ENCODE measurements around the gene SLX4IP. TPM values are rescaled to one million over a fixed set of nuclear protein-coding genes. Genes with fewer than 3 reads are reported as not detected.

Gene SLX4IP
- total RNA-seq, 4 donors from 2014 or later, result 6.3 to 8.3 (median 7.4) TPM

DNA sequence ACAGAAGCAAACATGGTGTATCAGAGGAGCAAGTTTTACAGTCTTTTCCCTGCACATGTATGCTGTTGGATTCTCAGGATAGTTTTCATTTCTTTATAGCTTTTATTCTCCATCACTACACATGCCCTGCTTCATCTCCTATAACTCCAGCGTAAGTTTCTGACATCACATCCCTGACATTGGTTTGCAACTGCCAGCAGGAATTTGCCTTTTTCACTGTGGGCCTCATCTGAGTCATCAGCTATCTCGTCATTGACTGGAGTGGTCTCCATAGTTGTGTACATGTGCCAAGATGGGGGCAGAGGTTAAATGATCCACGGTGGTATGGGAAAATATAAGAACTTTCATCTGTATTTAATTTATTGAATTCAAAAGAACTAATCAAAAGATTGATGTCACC, 96.7 kb downstream of the SLX4IP start:
- H3K9me3 ChIP-seq, result no peaks in the 10 kb centered on the region
- DNase-seq, result no peak
- H3K4me3 ChIP-seq (replicated peaks in 1 of 3), result no peak overlapping the region
- no peak overlapping the region for H3K27ac ChIP-seq
- H3K4me1 ChIP-seq, result no peaks in the 10 kb centered on the region
- intact Hi-C loops (cut with DNase I), result no loop called here
- 91 to 92% methylated on average over 3 of the region's 3 CpGs for WGBS, 2 donors
- H3K27me3 ChIP-seq, result no peaks in the 10 kb centered on the region
- TF ChIP-seq POLR2A (IDR thresholded peaks at IDR 0.05), result no peak
- TF ChIP-seq, protein P1, sequence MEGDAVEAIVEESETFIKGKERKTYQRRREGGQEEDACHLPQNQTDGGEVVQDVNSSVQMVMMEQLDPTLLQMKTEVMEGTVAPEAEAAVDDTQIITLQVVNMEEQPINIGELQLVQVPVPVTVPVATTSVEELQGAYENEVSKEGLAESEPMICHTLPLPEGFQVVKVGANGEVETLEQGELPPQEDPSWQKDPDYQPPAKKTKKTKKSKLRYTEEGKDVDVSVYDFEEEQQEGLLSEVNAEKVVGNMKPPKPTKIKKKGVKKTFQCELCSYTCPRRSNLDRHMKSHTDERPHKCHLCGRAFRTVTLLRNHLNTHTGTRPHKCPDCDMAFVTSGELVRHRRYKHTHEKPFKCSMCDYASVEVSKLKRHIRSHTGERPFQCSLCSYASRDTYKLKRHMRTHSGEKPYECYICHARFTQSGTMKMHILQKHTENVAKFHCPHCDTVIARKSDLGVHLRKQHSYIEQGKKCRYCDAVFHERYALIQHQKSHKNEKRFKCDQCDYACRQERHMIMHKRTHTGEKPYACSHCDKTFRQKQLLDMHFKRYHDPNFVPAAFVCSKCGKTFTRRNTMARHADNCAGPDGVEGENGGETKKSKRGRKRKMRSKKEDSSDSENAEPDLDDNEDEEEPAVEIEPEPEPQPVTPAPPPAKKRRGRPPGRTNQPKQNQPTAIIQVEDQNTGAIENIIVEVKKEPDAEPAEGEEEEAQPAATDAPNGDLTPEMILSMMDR (IDR thresholded peaks at IDR 0.05), result no peak
- H3K36me3 ChIP-seq, result no peaks in the 10 kb centered on the region

- Histone ChIP-seq H3K27ac (no peak overlapping the region), H3K4me3 (replicated peaks in 1 of 3) (no peak overlapping the region)
These were observed 97.3 kb downstream of the SLX4IP start for GRCh38 chr20:10532361-10532760.

DNA sequence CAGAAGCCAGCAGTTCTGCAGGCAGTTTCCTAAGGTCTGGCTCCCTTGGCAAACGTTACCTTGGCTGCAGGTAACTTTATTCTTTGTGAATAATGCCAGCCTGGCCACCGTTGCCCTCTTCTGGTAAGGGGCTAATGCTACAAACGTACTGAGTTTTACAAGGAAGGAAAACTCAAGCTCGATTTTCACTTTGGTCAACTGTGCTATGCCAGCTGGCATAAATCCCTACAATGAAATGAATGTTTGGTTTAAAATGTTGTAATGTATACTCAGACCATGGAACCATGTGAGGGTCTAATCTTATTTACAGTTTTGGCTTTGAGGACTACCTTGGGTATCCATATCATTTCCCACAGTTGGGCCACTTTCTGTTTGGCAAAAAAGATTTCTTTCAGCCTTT, 101.4 kb downstream of the SLX4IP start:
- peaks cover 0 to 13% of the 10 kb centered on the region in 2 donors for H3K4me1 ChIP-seq
- 27 to 38% methylated on average over 4 of the region's 4 CpGs for WGBS, 2 donors
- no peaks in the 10 kb centered on the region for H3K36me3 ChIP-seq
- H3K27ac ChIP-seq, result no peak overlapping the region
- no peaks in the 10 kb centered on the region for H3K9me3 ChIP-seq
- intact Hi-C loops (cut with DNase I), result no loop called here
- peak; percentile 41 to 52 for DNase-seq
- H3K27me3 ChIP-seq, result no peaks in the 10 kb centered on the region
- no peak for TF ChIP-seq POLR2A (IDR thresholded peaks at IDR 0.05)
- TF ChIP-seq, protein P1 (IDR thresholded peaks at IDR 0.05), result peak in 3 of 6 experiments; percentile 43 to 48 (median 46)
- H3K4me3 ChIP-seq (replicated peaks in 1 of 3), result no peak overlapping the region

More at GRCh38 chr20:10532361-10532760, 97.3 kb downstream of the SLX4IP start:
- intact Hi-C loops (cut with DNase I), result no loop called here
- no peaks in the 10 kb centered on the region for H3K36me3 ChIP-seq
- no peaks in the 10 kb centered on the region for H3K9me3 ChIP-seq
- TF ChIP-seq, protein P1 (IDR thresholded peaks at IDR 0.05), result no peak
- no peak for TF ChIP-seq POLR2A (IDR thresholded peaks at IDR 0.05)
- DNase-seq, result no peak
- WGBS, 2 donors, result 89 to 92% methylated on average over 3 of the region's 3 CpGs
- H3K27me3 ChIP-seq, result no peaks in the 10 kb centered on the region
- H3K4me1 ChIP-seq, result no peaks in the 10 kb centered on the region

DNA sequence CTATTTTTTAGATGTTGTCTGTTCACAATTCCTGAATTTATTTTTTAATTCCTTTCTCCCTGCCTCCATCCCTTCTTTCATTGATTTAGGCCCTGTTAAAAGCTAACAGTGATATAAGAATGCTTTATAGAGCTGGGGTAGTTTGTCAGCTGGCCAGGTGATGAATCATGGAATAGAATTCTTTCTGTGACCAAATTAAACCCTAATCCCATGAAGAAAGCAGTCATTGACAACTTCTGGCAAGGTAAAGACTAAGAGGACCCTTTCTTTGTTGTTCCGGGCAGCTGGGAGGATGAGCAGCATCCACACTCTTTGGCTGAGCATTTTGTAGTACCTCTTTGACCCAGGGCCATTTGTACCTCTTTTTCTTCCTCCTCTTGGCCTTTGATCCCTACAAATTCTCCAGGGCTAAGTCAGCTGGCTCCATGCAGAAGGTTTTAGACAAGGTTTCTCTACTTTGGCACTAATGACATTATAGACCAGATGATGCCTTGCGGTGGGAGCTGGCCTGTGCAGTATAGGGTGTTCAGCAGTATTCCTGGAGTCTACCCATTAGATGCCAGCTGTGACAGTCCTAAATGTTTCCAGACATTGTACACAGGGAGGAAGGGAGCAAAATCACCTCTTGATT, 102.9 kb downstream of the SLX4IP start:
- intact Hi-C loops (cut with DNase I), result no loop called here
- H3K4me1 ChIP-seq, result peaks cover 0 to 16% of the 10 kb centered on the region in 2 donors
- DNase-seq, result no peak
- no peaks in the 10 kb centered on the region for H3K36me3 ChIP-seq
- 93 to 100% methylated on average over 2 of the region's 2 CpGs for WGBS, 2 donors
- TF ChIP-seq POLR2A (IDR thresholded peaks at IDR 0.05), result no peak
- TF ChIP-seq, protein P1 (IDR thresholded peaks at IDR 0.05), result no peak
- H3K27me3 ChIP-seq, result no peaks in the 10 kb centered on the region
- H3K9me3 ChIP-seq, result no peaks in the 10 kb centered on the region
- H3K4me3 ChIP-seq (replicated peaks in 1 of 3), result no peak overlapping the region
- H3K27ac ChIP-seq, result no peak overlapping the region

DNA sequence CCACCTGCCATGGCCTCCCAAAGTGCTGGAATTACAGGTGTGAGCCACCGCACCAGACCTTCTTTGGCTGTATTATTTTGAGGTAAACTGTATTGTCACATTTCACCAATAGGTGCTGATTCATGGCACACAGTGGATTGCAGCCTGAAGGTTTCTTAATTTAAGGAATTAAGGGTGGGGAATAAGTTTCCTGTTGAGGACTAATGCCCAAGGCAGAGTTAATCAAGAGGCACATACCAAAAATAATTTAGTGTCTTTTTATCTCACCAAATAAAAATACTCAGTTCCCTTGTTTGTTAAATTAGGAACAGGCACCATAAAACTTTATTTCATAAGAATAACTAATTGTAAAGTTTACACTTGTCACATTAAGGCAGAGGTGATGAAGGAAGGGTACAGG, 103.7 kb downstream of the SLX4IP start:
- 0 to 46% methylated on average over 1 of the region's 1 CpG for WGBS, 2 donors
- TF ChIP-seq, protein P1 (IDR thresholded peaks at IDR 0.05), result no peak
- no peak for TF ChIP-seq POLR2A (IDR thresholded peaks at IDR 0.05)
- Histone ChIP-seq H3K4me3 (replicated peaks in 1 of 3) (no peak overlapping the region), H3K4me1 (peaks cover 0 to 16% of the 10 kb centered on the region in 2 donors), H3K27me3 (no peaks in the 10 kb centered on the region), H3K27ac (no peak overlapping the region), H3K9me3 (no peaks in the 10 kb centered on the region), H3K36me3 (no peaks in the 10 kb centered on the region)
- DNase-seq, result no peak
- intact Hi-C loops (cut with DNase I), result no loop called here
